Activated CD8-positive, alpha-beta T cell treated with anti-CD3 and anti-CD28 coated beads for 36 hours (primary cell): ENCODE measurements around the gene DNAJC8. TPM values are rescaled to one million over a fixed set of nuclear protein-coding genes. Genes with fewer than 3 reads are reported as not detected.

Experiments
- ATAC-seq: fragments of 200-7000 bp; cut with Tn5 transposase; one replicate; pipeline ENCODE4 v1.10.0; 2021; ENCODE audit warnings: mild to moderate bottlenecking, moderate library complexity
- CTCF ChIA-PET: fragments of 350-600 bp; sonication (Branson Sonifier 250); formaldehyde crosslinking; loops from one replicate; lab custom pipeline; 2021; ENCODE audit warnings: antibody characterized with exemption; lab: Charles Lee
- POLR2A ChIA-PET: fragments of 350-600 bp; sonication (Branson Sonifier 250); formaldehyde crosslinking; loops from one replicate; lab custom pipeline; 2021; ENCODE audit warnings: antibody characterized with exemption; lab: Charles Lee
- DNase-seq: peaks from one replicate; pipeline ENCODE4 v3.0.0-alpha.2; 2020
- H3K27ac Mint-ChIP-seq: one replicate; pipeline ENCODE4 v1.8.0; 2021; ENCODE audit warnings: mild to moderate bottlenecking, mixed read lengths
- H3K27me3 Mint-ChIP-seq: one replicate; pipeline ENCODE4 v1.8.0; 2021; ENCODE audit warnings: mixed read lengths
- H3K36me3 Mint-ChIP-seq: one replicate; pipeline ENCODE4 v1.8.0; 2021; ENCODE audit warnings: low read depth, mixed read lengths
- H3K4me1 Mint-ChIP-seq: one replicate; pipeline ENCODE4 v1.8.0; 2021; ENCODE audit warnings: low read depth, mixed read lengths
- H3K4me3 Mint-ChIP-seq: one replicate; pipeline ENCODE4 v1.8.0; 2021; ENCODE audit warnings: mild to moderate bottlenecking, moderate library complexity, mixed read lengths
- H3K9me3 Mint-ChIP-seq: one replicate; pipeline ENCODE4 v1.8.0; 2021; ENCODE audit warnings: mixed read lengths
- intact Hi-C: fragments of 100-400 bp; cut with micrococcal nuclease; formaldehyde crosslinking; loops from one replicate; pipeline ENCODE4 v1.10.0; 2022
- total RNA-seq, 2 experiments: library from RNA; stranded (reverse); gene quantifications; one replicate each; pipeline ENCODE4 v1.2.3, GENCODE V29; 2021
- TF ChIP-seq, protein P1 (sequence below): fragments of 200-600 bp; IDR thresholded peaks from one replicate; pipeline ENCODE4 v1.8.0; 2022; ENCODE audit warnings: antibody characterized with exemption, mild to moderate bottlenecking

Gene DNAJC8
- total RNA-seq, 2 experiments from 2014 or later: 103 to 105 TPM

- CTCF ChIA-PET: interaction anchor here (0.7 to 5.2 kb wide), 53 partner anchors 10 to 628 kb away, joined by 3 to 90 read pairs (median 5); partner anchors contain the start of genes ATP5IF1, DNAJC8, MED18 and PHACTR4
- Mint-ChIP-seq H3K4me1 (peaks cover 51% of the 10 kb centered on the region), H3K9me3 (no peaks in the 10 kb centered on the region), H3K4me3 (peak overlapping the region; percentile 84), H3K27ac (peak overlapping the region; percentile 96), H3K36me3 (peaks cover 3% of the 10 kb centered on the region), H3K27me3 (no peaks in the 10 kb centered on the region)
- intact Hi-C loops: loop anchor here (5.0 kb wide), 2 partner anchors 79 to 259 kb away; partner anchors contain the start of genes MED18 and RCC1
- DNase-seq (peak; percentile 95), ATAC-seq (peak; percentile 31)
- POLR2A ChIA-PET: interaction anchor here (0.5 to 9.2 kb wide), 16 partner anchors 10 to 488 kb away, joined by 3 to 137 read pairs (median 4); partner anchors contain the start of genes ATP5IF1, EYA3, MED18 and RCC1
- TF ChIP-seq, protein P1, sequence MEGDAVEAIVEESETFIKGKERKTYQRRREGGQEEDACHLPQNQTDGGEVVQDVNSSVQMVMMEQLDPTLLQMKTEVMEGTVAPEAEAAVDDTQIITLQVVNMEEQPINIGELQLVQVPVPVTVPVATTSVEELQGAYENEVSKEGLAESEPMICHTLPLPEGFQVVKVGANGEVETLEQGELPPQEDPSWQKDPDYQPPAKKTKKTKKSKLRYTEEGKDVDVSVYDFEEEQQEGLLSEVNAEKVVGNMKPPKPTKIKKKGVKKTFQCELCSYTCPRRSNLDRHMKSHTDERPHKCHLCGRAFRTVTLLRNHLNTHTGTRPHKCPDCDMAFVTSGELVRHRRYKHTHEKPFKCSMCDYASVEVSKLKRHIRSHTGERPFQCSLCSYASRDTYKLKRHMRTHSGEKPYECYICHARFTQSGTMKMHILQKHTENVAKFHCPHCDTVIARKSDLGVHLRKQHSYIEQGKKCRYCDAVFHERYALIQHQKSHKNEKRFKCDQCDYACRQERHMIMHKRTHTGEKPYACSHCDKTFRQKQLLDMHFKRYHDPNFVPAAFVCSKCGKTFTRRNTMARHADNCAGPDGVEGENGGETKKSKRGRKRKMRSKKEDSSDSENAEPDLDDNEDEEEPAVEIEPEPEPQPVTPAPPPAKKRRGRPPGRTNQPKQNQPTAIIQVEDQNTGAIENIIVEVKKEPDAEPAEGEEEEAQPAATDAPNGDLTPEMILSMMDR: peak; percentile 93
These were observed 15.6 kb upstream of the DNAJC8 start for GRCh38 chr1:28248273-28249012.

DNA sequence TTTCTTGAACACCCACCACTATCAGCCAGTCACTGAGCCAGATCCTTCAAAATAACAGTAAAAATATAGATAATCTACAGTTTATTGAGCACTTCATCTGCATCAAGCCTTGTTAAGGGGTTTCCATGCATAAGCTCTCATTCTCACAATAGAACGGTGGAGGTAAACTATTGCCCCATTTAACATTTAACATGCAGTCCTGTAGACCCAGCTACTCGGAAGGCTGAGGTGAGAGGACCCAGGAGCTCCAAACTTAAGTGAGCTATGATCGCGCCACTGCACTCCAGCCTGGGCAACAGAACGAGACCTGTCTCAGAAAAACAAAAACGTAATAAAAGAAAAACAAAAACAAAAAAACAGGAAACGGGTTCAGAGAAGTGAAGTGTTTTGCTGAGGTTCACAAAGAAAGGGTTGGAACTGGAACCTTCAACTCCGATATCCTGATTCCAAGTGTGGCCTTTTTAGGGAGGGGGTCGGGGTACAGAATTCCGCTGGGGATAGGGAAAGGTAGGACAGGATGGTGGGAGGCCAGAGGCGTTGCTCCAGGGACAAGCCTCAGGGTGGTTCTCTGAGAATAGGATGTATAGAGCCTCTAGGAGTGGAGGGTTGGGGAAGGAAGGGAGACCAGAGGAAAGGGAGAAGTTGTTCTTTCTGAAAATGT is 14.9 kb upstream of the DNAJC8 start:
- ChIA-PET POLR2A (interaction anchor here (0.9 to 9.2 kb wide), 13 partner anchors 11 to 489 kb away, joined by 3 to 137 read pairs (median 7); partner anchors contain the start of genes ATP5IF1, EYA3, MED18 and RCC1), CTCF (interaction anchor here (0.9 to 5.2 kb wide), 34 partner anchors 10 to 629 kb away, joined by 3 to 90 read pairs (median 6); partner anchors contain the start of genes ATP5IF1, DNAJC8, MED18 and PHACTR4)
- peak; percentile 27 for DNase-seq
- H3K36me3 Mint-ChIP-seq: peaks cover 3% of the 10 kb centered on the region
- peak overlapping the region; percentile 96 for H3K27ac Mint-ChIP-seq
- TF ChIP-seq, protein P1: no peak
- no peaks in the 10 kb centered on the region for H3K27me3 Mint-ChIP-seq
- intact Hi-C loops: loop anchor here (5.0 kb wide), 2 partner anchors 80 to 260 kb away; partner anchors contain the start of genes MED18 and RCC1
- no peak for ATAC-seq
- peaks cover 55% of the 10 kb centered on the region for H3K4me1 Mint-ChIP-seq
- no peaks in the 10 kb centered on the region for H3K9me3 Mint-ChIP-seq
- peak overlapping the region; percentile 84 for H3K4me3 Mint-ChIP-seq

DNA sequence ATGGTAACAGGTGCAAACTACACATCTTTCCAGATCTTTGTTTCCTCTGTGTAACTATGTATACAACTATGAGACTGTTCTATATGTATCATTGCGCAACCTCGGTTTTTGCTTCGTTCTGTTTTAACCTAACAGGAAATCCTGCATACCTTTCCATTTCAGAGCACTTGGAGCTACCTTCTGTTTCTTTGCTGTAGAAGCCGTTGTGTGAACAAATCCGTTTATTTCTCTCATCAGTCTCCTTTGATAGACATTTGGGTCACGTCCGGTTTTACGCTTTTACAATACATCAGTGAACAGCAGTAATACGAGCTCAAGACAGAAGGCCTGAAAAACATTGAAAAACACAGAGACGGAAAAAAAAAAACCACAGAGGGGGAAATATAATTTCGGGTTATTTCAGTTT is 13.6 kb upstream of the DNAJC8 start:
- H3K4me1 Mint-ChIP-seq: peaks cover 56% of the 10 kb centered on the region
- H3K9me3 Mint-ChIP-seq: no peaks in the 10 kb centered on the region
- ChIA-PET CTCF (interaction anchor here (0.7 to 5.2 kb wide), 6 partner anchors 9 to 168 kb away, joined by 3 to 40 read pairs (median 4); partner anchors contain the start of genes ATP5IF1 and MED18), POLR2A (interaction anchor here (0.7 to 9.2 kb wide), 11 partner anchors 10 to 397 kb away, joined by 3 to 137 read pairs (median 4); partner anchors contain the start of genes ATP5IF1, EYA3, MED18 and RCC1)
- ATAC-seq: peak; percentile 13
- H3K27me3 Mint-ChIP-seq: no peaks in the 10 kb centered on the region
- peak overlapping the region; percentile 94 for H3K27ac Mint-ChIP-seq
- intact Hi-C loops: loop anchor here (5.0 kb wide), 2 partner anchors 81 to 261 kb away; partner anchors contain the start of genes MED18 and RCC1
- peak; percentile 66 for DNase-seq
- peaks cover 3% of the 10 kb centered on the region for H3K36me3 Mint-ChIP-seq
- peak overlapping the region; percentile 84 for H3K4me3 Mint-ChIP-seq
- TF ChIP-seq, protein P1: no peak

DNA sequence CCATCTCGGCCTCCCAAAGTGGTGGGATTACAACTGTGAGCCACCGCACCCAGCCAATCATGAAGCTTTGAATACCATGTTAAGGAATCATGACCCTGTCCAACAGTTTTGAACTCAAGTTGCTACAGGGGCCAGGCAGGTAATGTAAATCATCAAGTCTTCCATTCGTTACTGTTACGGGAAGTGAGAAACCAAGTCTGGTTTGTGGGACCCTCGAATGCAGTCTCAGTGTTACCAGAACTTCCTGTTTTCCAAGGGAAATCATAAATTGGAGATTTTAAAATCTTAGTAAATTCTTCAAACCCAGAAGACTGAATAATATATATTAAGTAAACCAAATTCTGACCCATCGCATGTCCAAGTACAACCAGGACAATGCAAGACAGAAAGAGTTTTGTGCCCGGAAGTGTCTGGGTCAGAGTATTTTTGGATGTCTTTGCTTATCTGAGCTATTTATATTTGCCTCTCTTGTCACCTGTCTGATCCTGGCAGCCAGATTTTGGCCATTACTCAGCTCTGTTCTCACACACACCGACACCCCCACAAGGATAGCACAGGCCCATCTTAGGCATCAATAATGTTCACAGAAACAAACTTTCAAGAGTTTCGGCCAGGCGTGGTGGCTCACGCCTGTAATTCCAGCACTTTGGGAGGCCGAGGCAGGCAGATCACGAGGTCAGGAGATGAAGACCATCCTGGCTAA is 11.9 kb upstream of the DNAJC8 start:
- Mint-ChIP-seq H3K27me3 (no peaks in the 10 kb centered on the region), H3K4me3 (peak overlapping the region; percentile 46), H3K4me1 (peaks cover 52% of the 10 kb centered on the region), H3K9me3 (no peaks in the 10 kb centered on the region), H3K27ac (peak overlapping the region; percentile 87), H3K36me3 (peaks cover 3% of the 10 kb centered on the region)
- ChIA-PET CTCF (interaction anchor here (0.7 to 1.3 kb wide), 3 partner anchors 9 to 84 kb away, joined by 3 read pairs; partner anchors contain the start of gene MED18), POLR2A (interaction anchor here (1.0 to 9.2 kb wide), 6 partner anchors 8 to 264 kb away, joined by 3 to 137 read pairs (median 34); partner anchors contain the start of genes ATP5IF1, DNAJC8, MED18 and RCC1)
- TF ChIP-seq, protein P1: no peak
- ATAC-seq (no peak), DNase-seq (no peak)
- intact Hi-C loops: loop anchor here (5.0 kb wide), 2 partner anchors 83 to 263 kb away; partner anchors contain the start of genes MED18 and RCC1
